Colonic mucosa (tissue), 4 donors: ENCODE data around the gene UGP2. TPM values are rescaled to one million over a fixed set of nuclear protein-coding genes. Genes with fewer than 3 reads are reported as not detected.

ENCODE experiments used
- DNase-seq: peaks from one replicate; pipeline ENCODE4 v3.0.0-alpha.2; 2020
- H3K27ac ChIP-seq: fragments of 200-600 bp; one replicate; pipeline ENCODE4 v1.8.0; 2021
- H3K27me3 ChIP-seq: fragments of 200-600 bp; one replicate; pipeline ENCODE4 v1.8.0; 2021
- H3K36me3 ChIP-seq: fragments of 200-600 bp; one replicate; pipeline ENCODE4 v1.8.0; 2021
- H3K4me1 ChIP-seq: fragments of 200-600 bp; one replicate; pipeline ENCODE4 v1.8.0; 2021; ENCODE audit warnings: mild to moderate bottlenecking
- H3K4me3 ChIP-seq: fragments of 200-600 bp; one replicate; pipeline ENCODE4 v1.8.0; 2021
- H3K9ac ChIP-seq, 2 donors: one replicate each; pipeline ENCODE4 v1.7.0; 2013; ENCODE audit warnings: control low read depth in 2 of 2, low read depth in 2 of 2, low read length in 2 of 2
- H3K9me3 ChIP-seq: fragments of 200-600 bp; one replicate; pipeline ENCODE4 v1.8.0; 2021
- CTCF ChIP-seq: fragments of 200-600 bp; IDR thresholded peaks from one replicate; pipeline ENCODE4 v1.8.0; 2022; ENCODE audit warnings: antibody characterized with exemption, mild to moderate bottlenecking
- intact Hi-C: fragments of 100-400 bp; cut with DNase I; formaldehyde crosslinking; loops from one replicate; pipeline ENCODE4 v1.14.1; 2022
- total RNA-seq, 2 donors: library from RNA; stranded (reverse); fragmentation: NEBNext Ultra II Directional in 1 of 2; extraction: Animal tissue kit (Norgen Biotek cat#: 25700) in 1 of 2; gene quantifications; one replicate each; pipeline ENCODE4 v1.2.1, GENCODE V29; 2021
- donor health status: healthy.
- donor health status: DM: no; HTN: no; CAD: no.
- donor health status: DM: no; HTN: no; CAD: no.

Gene UGP2
- total RNA-seq, 2 donors from 2014 or later: 314 to 570 TPM

GRCh38 chr2:63879876-63880433 is 38.3 kb downstream of the UGP2 start:
- no peak overlapping the region for H3K4me3 ChIP-seq
- intact Hi-C loops: loop anchor here (10.0 kb wide), 1 partner anchor 285 kb away; no protein-coding TSS in a partner anchor
- no peak for TF ChIP-seq CTCF
- H3K9ac ChIP-seq: no peak overlapping the region
- DNase-seq: no peak
- H3K4me1 ChIP-seq: no peaks in the 10 kb centered on the region
- peaks cover 8% of the 10 kb centered on the region for H3K36me3 ChIP-seq
- H3K27me3 ChIP-seq: no peaks in the 10 kb centered on the region
- no peaks in the 10 kb centered on the region for H3K9me3 ChIP-seq
- H3K27ac ChIP-seq: no peak overlapping the region

GRCh38 chr2:63880625-63881024 is 38.9 kb downstream of the UGP2 start:
- Histone ChIP-seq H3K9me3 (no peaks in the 10 kb centered on the region), H3K36me3 (peaks cover 8% of the 10 kb centered on the region), H3K27me3 (no peaks in the 10 kb centered on the region), H3K4me3 (no peak overlapping the region), H3K9ac (no peak overlapping the region), H3K27ac (no peak overlapping the region), H3K4me1 (no peaks in the 10 kb centered on the region)
- intact Hi-C loops: no loop called here
- no peak for DNase-seq
- TF ChIP-seq CTCF: no peak

GRCh38 chr2:63881205-63881604 is 39.5 kb downstream of the UGP2 start:
- Histone ChIP-seq H3K9ac (no peak overlapping the region), H3K4me1 (no peaks in the 10 kb centered on the region), H3K27ac (no peak overlapping the region), H3K27me3 (no peaks in the 10 kb centered on the region), H3K4me3 (no peak overlapping the region), H3K36me3 (peaks cover 8% of the 10 kb centered on the region), H3K9me3 (no peaks in the 10 kb centered on the region)
- TF ChIP-seq CTCF: no peak
- DNase-seq: no peak
- intact Hi-C loops: no loop called here

- intact Hi-C loops: no loop called here
Measured at GRCh38 chr2:63882395-63883105, 40.9 kb downstream of the UGP2 start.

GRCh38 chr2:63886445-63886844 is 44.7 kb downstream of the UGP2 start:
- Histone ChIP-seq H3K9me3 (no peaks in the 10 kb centered on the region), H3K36me3 (peaks cover 5% of the 10 kb centered on the region), H3K9ac (no peak overlapping the region), H3K27me3 (no peaks in the 10 kb centered on the region), H3K4me1 (no peaks in the 10 kb centered on the region), H3K27ac (no peak overlapping the region), H3K4me3 (no peak overlapping the region)
- TF ChIP-seq CTCF: no peak
- intact Hi-C loops: no loop called here
- no peak for DNase-seq

More at GRCh38 chr2:63882395-63883105, 40.9 kb downstream of the UGP2 start:
- Histone ChIP-seq H3K4me3 (no peak overlapping the region), H3K36me3 (peaks cover 8% of the 10 kb centered on the region), H3K27ac (no peak overlapping the region), H3K9ac (no peak overlapping the region), H3K4me1 (no peaks in the 10 kb centered on the region), H3K27me3 (no peaks in the 10 kb centered on the region), H3K9me3 (no peaks in the 10 kb centered on the region)
- no peak for DNase-seq
- no peak for TF ChIP-seq CTCF
